Measurements from ENCODE around the gene CCDC69. TPM values are rescaled to one million over a fixed set of nuclear protein-coding genes. Genes with fewer than 3 reads are reported as not detected.

CCDC69 gene
- total and polyA plus RNA-seq, 10 of the 15 experiments (the other 5 are each of a cell fraction or from before 2014, with no cell fraction given) = 13.5 to 106 (median 70.1) TPM

- TF ChIP-seq POU2F2 (IDR thresholded peaks at IDR 0.05; ENCODE audit: borderline replicate concordance, low read depth, low read length) (no peak), WRNIP1 (IDR thresholded peaks at IDR 0.05; ENCODE audit: borderline replicate concordance, low read depth, low read length) (no peak), RUNX3 (IDR thresholded peaks at IDR 0.05; ENCODE audit: low read length) (no peak), E4F1 (IDR thresholded peaks at IDR 0.05; ENCODE audit: borderline replicate concordance, partially characterized antibody) (no peak), USF1 (IDR thresholded peaks at IDR 0.05; ENCODE audit: borderline replicate concordance, extremely low read length, insufficient read depth, low read depth, low read length) (no peak), SPI1 (IDR thresholded peaks at IDR 0.05; ENCODE audit: borderline replicate concordance, insufficient read depth, low read depth, low read length) (no peak), MEF2A (IDR thresholded peaks at IDR 0.05; ENCODE audit: insufficient read depth, low read depth, low read length) (no peak)
Observed at GRCh38 chr5:151139646-151140045, 84.2 kb downstream of the CCDC69 start (continued).

- RAD21 ChIA-PET (ENCODE audit: unreplicated experiment) = interaction anchor here (4.8 to 8.4 kb wide), 3 partner anchors 12 to 26 kb away, joined by 33 to 189 read pairs (median 107); no protein-coding TSS in a partner anchor
- no peak for ATAC-seq
- no peaks in the 10 kb centered on the region for H4K20me1 ChIP-seq (ENCODE audit: control insufficient read depth, insufficient read depth)
- peaks cover 59% of the 10 kb centered on the region for H3K79me2 ChIP-seq (ENCODE audit: control insufficient read depth, insufficient read depth, low read length)
- no peak for FAIRE-seq
- no peak overlapping the region for H3K4me3 ChIP-seq
- 76% methylated on average over 8 of the region's 8 CpGs for WGBS (ENCODE audit: insufficient coverage, insufficient replicate concordance, low lambda C conversion rate, missing lambda C conversion rate)
- H3K9ac ChIP-seq (ENCODE audit: control insufficient read depth, insufficient read depth, low read length) = no peak overlapping the region
- DNase-seq (ENCODE audit: low read depth, low spot score) = no peak
- no peaks in the 10 kb centered on the region for H3K27me3 ChIP-seq (replicated peaks in 1 of 2; ENCODE audit: control insufficient read depth in 2 of 2, insufficient read depth in 2 of 2, low read length in 1 of 2)
- intact Hi-C loops (cut with micrococcal nuclease; ENCODE audit: unreplicated experiment) (no loop called here), in situ Hi-C loops (cut with MboI) (no loop called here)
- POLR2A ChIA-PET = interaction anchor here (1.5 to 8.4 kb wide), 3 partner anchors 10 to 15 kb away, joined by 4 to 153 read pairs (median 152); partner anchors contain the start of gene ANXA6
- peaks cover 56 to 59% of the 10 kb centered on the region in 2 experiments for H3K36me3 ChIP-seq (ENCODE audit: control insufficient read depth in 2 of 2, insufficient read depth in 2 of 2, low read length in 1 of 2)
- SMC1A ChIA-PET (ENCODE audit: uncharacterized antibody, unreplicated experiment) = interaction anchor here (31.5 to 35.3 kb wide), 2 partner anchors 3 to 17 kb away, joined by 1132 read pairs; partner anchors contain the start of gene ANXA6
- peaks cover 53% of the 10 kb centered on the region for H3K4me1 ChIP-seq (ENCODE audit: control insufficient read depth, insufficient read depth, low read length)
- CTCF ChIA-PET = interaction anchor here (2.2 to 40.1 kb wide), 3 partner anchors 6 to 23 kb away, joined by 8 to 1107 read pairs (median 1107); partner anchors contain the start of gene ANXA6
- no peak overlapping the region for H2AFZ ChIP-seq (ENCODE audit: control insufficient read depth, low read depth, low read length)
- H3K27ac ChIP-seq (ENCODE audit: control insufficient read depth, insufficient read depth) = no peak overlapping the region
- BruUV-seq (replicated peaks) = no TSS peak
- no peaks in the 10 kb centered on the region for H3K9me3 ChIP-seq (replicated peaks; ENCODE audit: control insufficient read depth, insufficient read depth, low read length)
- no peak overlapping the region for H3K4me2 ChIP-seq (ENCODE audit: control insufficient read depth, insufficient read depth)
- no peak for TF ChIP-seq IKZF1 (conservative IDR thresholded peaks at IDR 0.05)
- TF ChIP-seq BCL3 (IDR thresholded peaks at IDR 0.05; ENCODE audit: borderline replicate concordance, insufficient read depth, low read depth, low read length, poor library complexity, severe bottlenecking) = no peak
- TF ChIP-seq MEF2A (IDR thresholded peaks at IDR 0.05; ENCODE audit: insufficient read depth, low read depth, low read length) = no peak
- TF ChIP-seq ELK1 (IDR thresholded peaks at IDR 0.05; ENCODE audit: low read depth, low read length) = no peak
- no peak for TF ChIP-seq ZSCAN29 (IDR thresholded peaks at IDR 0.05)
- no peak for TF ChIP-seq POU2F2 (IDR thresholded peaks at IDR 0.05; ENCODE audit: borderline replicate concordance, low read depth, low read length)
- TF ChIP-seq ATF2 (IDR thresholded peaks at IDR 0.05; ENCODE audit: low read length) = no peak
- no peak for TF ChIP-seq RUNX3 (IDR thresholded peaks at IDR 0.05; ENCODE audit: low read length)
- no peak for TF ChIP-seq STAT3 (IDR thresholded peaks at IDR 0.05; ENCODE audit: low read depth, low read length)
- no peak for TF ChIP-seq SP1 (IDR thresholded peaks at IDR 0.05; ENCODE audit: low read depth, low read length)
Observed at GRCh38 chr5:151139015-151139414, 84.9 kb downstream of the CCDC69 start.

All from GM12878 (cell line).